A549 (cell line): Measurements from ENCODE around the gene BANP. TPM values are rescaled to one million over a fixed set of nuclear protein-coding genes. Genes with fewer than 3 reads are reported as not detected.
A peak's percentile ranks its signal among the peaks of the same experiment; 100 is the strongest.
"Not testable (repeated sequence)": the region's sequence is repeated elsewhere in the genome, so short reads cannot be mapped to it uniquely, and the experiment has no call there.

ENCODE experiments used
- ATAC-seq, 2 experiments: fragments of 200-7000 bp in 1 of 2; fragments of >200 bp in 1 of 2; cut with Nextera tagmentation in 1 of 2; cut with Tn5 transposase in 1 of 2; 3 replicates each; pipeline versions ENCODE4 v1.8.0 to v1.9.1; 2018 to 2020; ENCODE audit warnings: mild to moderate bottlenecking in 1 of 2, moderate library complexity in 1 of 2
- CTCF ChIA-PET: fragments of 300-600 bp; sonication (Branson Sonifier 250); formaldehyde crosslinking; extraction: SDS; loops from one replicate; lab custom pipeline; 2021; ENCODE audit warnings: antibody characterized with exemption, inconsistent platforms; lab: Yijun Ruan, JAX
- POLR2A ChIA-PET: fragments of 350-600 bp; formaldehyde crosslinking; extraction: SDS; loops from one replicate; lab custom pipeline; 2021; ENCODE audit warnings: antibody characterized with exemption, inconsistent platforms; lab: Yijun Ruan, JAX
- DNase-seq, 2 experiments: peaks; one replicate each; pipeline versions ENCODE4 v3.0.0 to v3.0.0-alpha.2; 2011 to 2016; ENCODE audit warnings: low read depth in 1 of 2, low spot score in 1 of 2
- FAIRE-seq: peaks from 2 replicates; lab custom pipeline; 2011; peaks lifted over from hg19 to GRCh38; lab: Jason Lieb, UNC
- H3K27ac ChIP-seq, 2 experiments: fragments of >200 bp; sonication (Bioruptor Twin); formaldehyde crosslinking; 3 replicates each; pipeline ENCODE4 v1.5.1; 2016 to 2017
- H3K4me1 ChIP-seq: fragments of >200 bp; sonication (Bioruptor Twin); formaldehyde crosslinking; 3 replicates; pipeline ENCODE4 v1.6.1; 2016
- H3K4me2 ChIP-seq: fragments of >200 bp; sonication (Bioruptor Twin); formaldehyde crosslinking; 3 replicates; pipeline ENCODE4 v1.6.1; 2016
- H3K4me3 ChIP-seq: fragments of >200 bp; sonication (Bioruptor Twin); formaldehyde crosslinking; 3 replicates; pipeline ENCODE4 v1.5.1; 2016
- H3K9me3 ChIP-seq: fragments of >200 bp; sonication (Bioruptor Twin); formaldehyde crosslinking; 3 replicates; pipeline ENCODE4 v1.6.1; 2016
- BHLHE40 ChIP-seq: IDR thresholded peaks from 2 replicates; pipeline ENCODE4 v1.6.1; 2012; ENCODE audit warnings: low read depth, low read length, inconsistent platforms
- CHD2 ChIP-seq: fragments of 150-350 bp; IDR thresholded peaks from 2 replicates; pipeline ENCODE4 v1.6.1; 2014; ENCODE audit warnings: low read length; ENCODE audit not compliant: partially characterized antibody
- CTCF ChIP-seq: fragments of >200 bp; sonication (Bioruptor Twin); formaldehyde crosslinking; IDR thresholded peaks from 3 replicates; pipeline ENCODE4 v1.5.1; 2016
- E2F6 ChIP-seq: IDR thresholded peaks from 2 replicates; pipeline ENCODE4 v1.6.1; 2012; ENCODE audit warnings: low read depth, borderline replicate concordance
- EHMT2 ChIP-seq: fragments of 200-600 bp; sonication (generic); IDR thresholded peaks from 2 replicates; pipeline ENCODE4 v1.6.1; 2016; ENCODE audit warnings: antibody characterized with exemption, low read depth, mild to moderate bottlenecking, moderate library complexity
- HES2 ChIP-seq: fragments of >200 bp; sonication (Bioruptor Twin); formaldehyde crosslinking; IDR thresholded peaks from 2 replicates; pipeline ENCODE4 v1.6.1; 2016
- HOXB13 ChIP-seq: fragments of 250-450 bp; sonication (Bioruptor Pico); IDR thresholded peaks from 2 replicates; pipeline ENCODE4 v1.5.0; 2020; ENCODE audit warnings: low read depth, mild to moderate bottlenecking, moderate library complexity
- HOXB5 ChIP-seq: fragments of 250-450 bp; sonication (Bioruptor Pico); IDR thresholded peaks from 2 replicates; pipeline ENCODE4 v1.5.0; 2020; ENCODE audit warnings: mild to moderate bottlenecking, moderate library complexity
- JUN ChIP-seq, 2 experiments: fragments of >200 bp; sonication (Bioruptor Twin); formaldehyde crosslinking; IDR thresholded peaks; 2 replicates in 1 of 2; 3 replicates in 1 of 2; pipeline ENCODE4 v1.6.1; 2016 to 2017
- KDM1A ChIP-seq: fragments of 200-600 bp; sonication (generic); IDR thresholded peaks from 2 replicates; pipeline ENCODE4 v1.6.1; 2016; ENCODE audit warnings: low read depth, mild to moderate bottlenecking
- MAZ ChIP-seq: fragments of 150-350 bp; IDR thresholded peaks from 2 replicates; pipeline ENCODE4 v1.6.1; 2014; ENCODE audit warnings: antibody characterized with exemption, low read depth, low read length, borderline replicate concordance
- MYC ChIP-seq: IDR thresholded peaks from 2 replicates; pipeline ENCODE4 v1.6.1; 2012; ENCODE audit warnings: mild to moderate bottlenecking, inconsistent platforms, low read length, improper control_type of control experiment, borderline replicate concordance
- NFE2L2 ChIP-seq: fragments of 150-350 bp; conservative IDR thresholded peaks from 2 replicates; pipeline ENCODE4 v1.6.1; 2014; ENCODE audit warnings: low read length
- PHF8 ChIP-seq: fragments of 200-600 bp; sonication (generic); IDR thresholded peaks from 2 replicates; pipeline ENCODE4 v1.6.1; 2016; ENCODE audit warnings: low read depth, mild to moderate bottlenecking, antibody characterized with exemption, moderate library complexity, borderline replicate concordance
- POLR2A ChIP-seq: IDR thresholded peaks from 2 replicates; pipeline ENCODE4 v1.6.1; 2012; ENCODE audit warnings: mild to moderate bottlenecking, low read length
- POLR2AphosphoS2 ChIP-seq: conservative IDR thresholded peaks from 2 replicates; pipeline ENCODE4 v1.6.1; 2012; ENCODE audit warnings: low read length, improper control_type of control experiment, inconsistent platforms
- RAD21 ChIP-seq, 2 experiments: fragments of >200 bp in 1 of 2; sonication (Bioruptor Twin) in 1 of 2; formaldehyde crosslinking in 1 of 2; IDR thresholded peaks in 1 of 2; conservative IDR thresholded peaks in 1 of 2; 2 replicates in 1 of 2; 3 replicates in 1 of 2; pipeline ENCODE4 v1.6.1; 2012 to 2018; ENCODE audit warnings: inconsistent platforms in 1 of 2
- SMC3 ChIP-seq: fragments of >200 bp; sonication (Bioruptor Twin); formaldehyde crosslinking; IDR thresholded peaks from 3 replicates; pipeline ENCODE4 v1.6.1; 2018; ENCODE audit warnings: inconsistent platforms
- SREBF2 ChIP-seq: fragments of 450-650 bp; IDR thresholded peaks from 2 replicates; pipeline ENCODE4 v1.6.1; 2014; ENCODE audit warnings: mild to moderate bottlenecking, moderate library complexity
- TP53 ChIP-seq: fragments of 250-450 bp; sonication (Bioruptor Pico); IDR thresholded peaks from 2 replicates; pipeline ENCODE4 v1.5.0; 2021; ENCODE audit warnings: mild to moderate bottlenecking, moderate library complexity
- USF2 ChIP-seq: fragments of 450-650 bp; IDR thresholded peaks from 2 replicates; pipeline ENCODE4 v1.6.1; 2014; ENCODE audit warnings: antibody characterized with exemption
- ZNF302 ChIP-seq: fragments of 250-450 bp; sonication (Bioruptor Pico); IDR thresholded peaks from 2 replicates; pipeline ENCODE4 v1.9.0; 2021; ENCODE audit warnings: inconsistent platforms, mild to moderate bottlenecking, moderate library complexity
- ZSCAN20 ChIP-seq: fragments of 250-450 bp; sonication (Bioruptor Pico); IDR thresholded peaks from 2 replicates; pipeline ENCODE4 v1.8.0; 2022; ENCODE audit warnings: mild to moderate bottlenecking, moderate library complexity
- WGBS: methylation state at CpG from one replicate; pipeline ENCODE4 v1.1.6; 2017; ENCODE audit errors: missing lambda C conversion rate; 5-methylcytosine and 5-hydroxymethylcytosine counted together
- polyA plus RNA-seq, 4 experiments: library from polyadenylated mRNA; depleted of rRNA in 3 of 4; stranded (reverse); fragments of >200 nt; fragmentation: RNase III in 1 of 4; extraction: RNeasy Plus Mini Kit Qiagen cat#74134 plus additional on column Dnase treatment in 1 of 4; gene quantifications; 2 replicates in 3 of 4; 3 replicates in 1 of 4; pipeline ENCODE4 v1.2.3, GENCODE V29; 2011 to 2017

BANP gene
- polyA plus RNA-seq, 2 of the 4 experiments (the other 2 are of a cell fraction): 17.1 to 17.2 TPM

- POLR2A ChIA-PET: no interaction called here
- no peak overlapping the region for H3K4me3 ChIP-seq
- 0 out of 6 replicates have a peak overlapping the region, but pooled peaks of 1 of the 2 experiments have one; percentile 4 for H3K27ac ChIP-seq
- H3K9me3 ChIP-seq: no peaks in the 10 kb centered on the region
- peak in 1 of 2 experiments; percentile 11; a peak in 2 of 6 replicates for ATAC-seq
- CTCF ChIA-PET: interaction anchor here (0.7 to 1.9 kb wide), 7 partner anchors 9 to 414 kb away, joined by 3 to 7 read pairs (median 4); no protein-coding TSS in a partner anchor
- TF ChIP-seq USF2 (no peak), NFE2L2 (no peak), HOXB5 (CRISPR knock-in tag) (no peak), HES2 (no peak), CHD2 (no peak), MAZ (no peak), EHMT2 (no peak), SREBF2 (no peak), POLR2A (no peak), JUN (IDR thresholded peaks at IDR 0.05) (no peak), ZNF302 (CRISPR knock-in tag) (no peak), PHF8 (no peak), MYC (no peak), E2F6 (no peak), KDM1A (no peak), BHLHE40 (no peak), TP53 (CRISPR knock-in tag) (no peak), HOXB13 (CRISPR knock-in tag) (no peak), POLR2AphosphoS2 (no peak), ZSCAN20 (CRISPR knock-in tag) (no peak)
- DNase-seq: no peak
- peaks cover 3% of the 10 kb centered on the region; the same call in 1 of the 3 replicates for H3K4me1 ChIP-seq
- FAIRE-seq: no peak
- no peak overlapping the region for H3K4me2 ChIP-seq
- WGBS: 96% methylated on average over 16 of the region's 16 CpGs
These were observed 72.6 kb downstream of the BANP start for GRCh38 chr16:88023786-88024185.

- WGBS: 64% methylated on average over 19 of the region's 21 CpGs
- H3K4me3 ChIP-seq, H3K9me3 ChIP-seq, H3K4me2 ChIP-seq, FAIRE-seq, H3K4me1 ChIP-seq, POLR2A ChIA-PET: not testable (repeated sequence)
- ATAC-seq (peak; percentile 81 to 93), DNase-seq (peak; percentile 43 to 61)
- CTCF ChIA-PET: interaction anchor here (0.7 to 1.9 kb wide), 4 partner anchors 16 to 380 kb away, joined by 3 to 7 read pairs (median 4); partner anchors contain the start of gene ZNF469
- H3K27ac ChIP-seq: peak overlapping the region in 1 of 2 experiments; percentile 60; a peak in 2 of 6 replicates
- TF ChIP-seq RAD21 (conservative IDR thresholded peaks at IDR 0.05 in 1 of 2, IDR thresholded peaks at IDR 0.05 in 1 of 2) (peak; percentile 50 to 57; a peak in 4 of 5 replicates), SMC3 (peak; percentile 77), CTCF (peak; percentile 62)
These were observed 73.4 kb downstream of the BANP start for GRCh38 chr16:88024491-88025085.

GRCh38 chr16:88025086-88025492 lies 73.9 kb downstream of the BANP start:
- WGBS: 83% methylated on average over 10 of the region's 10 CpGs
- H3K4me2 ChIP-seq, H3K4me3 ChIP-seq, H3K9me3 ChIP-seq, H3K4me1 ChIP-seq, POLR2A ChIA-PET, FAIRE-seq, DNase-seq, ATAC-seq: not testable (repeated sequence)
- H3K27ac ChIP-seq: 0 out of 6 replicates have a peak overlapping the region, but pooled peaks of 1 of the 2 experiments have one; percentile 19
- CTCF ChIA-PET: interaction anchor here (1.1 to 1.9 kb wide), 2 partner anchors 30 to 358 kb away, joined by 3 to 7 read pairs; partner anchors contain the start of gene ZNF469

GRCh38 chr16:88025828-88026555 lies 74.8 kb downstream of the BANP start:
- H3K4me2 ChIP-seq, POLR2A ChIA-PET, H3K9me3 ChIP-seq, FAIRE-seq, ATAC-seq, H3K27ac ChIP-seq, H3K4me3 ChIP-seq, DNase-seq, H3K4me1 ChIP-seq: not testable (repeated sequence)
- 93% methylated on average over 24 of the region's 24 CpGs for WGBS
- CTCF ChIA-PET: interaction anchor here (1.1 kb wide), 1 partner anchor 357 kb away, joined by 3 read pairs; the partner anchor contains the start of gene ZNF469
